Right lobe of liver (tissue), 6 donors: Measurements from ENCODE around the gene TOR1AIP2. TPM values are rescaled to one million over a fixed set of nuclear protein-coding genes. Genes with fewer than 3 reads are reported as not detected.

ENCODE experiments used
- ATAC-seq, 4 donors: fragments of 200-7000 bp; cut with Tn5 transposase; one replicate each; pipeline ENCODE4 v1.9.1; 2020; ENCODE audit warnings: mild to moderate bottlenecking in 4 of 4, moderate library complexity in 4 of 4
- DNase-seq, 3 donors: peaks; one replicate each; pipeline ENCODE4 v3.0.0-alpha.2; 2020
- H3K27ac ChIP-seq, 3 donors: fragments of 200-600 bp; one replicate each; pipeline ENCODE4 v1.8.0; 2022
- H3K27me3 ChIP-seq, 2 donors: fragments of 200-600 bp; one replicate each; pipeline ENCODE4 v1.8.0; 2022
- H3K36me3 ChIP-seq, 4 donors: fragments of 200-600 bp; sonication (generic) in 1 of 4; one replicate each; pipeline versions ENCODE4 v1.5.1 to v1.8.0; 2017 to 2022; ENCODE audit warnings: control low read depth in 1 of 4
- H3K4me1 ChIP-seq, 4 donors: fragments of 200-600 bp; sonication (generic) in 1 of 4; one replicate each; pipeline versions ENCODE4 v1.5.1 to v1.8.0; 2017 to 2022; ENCODE audit warnings: control low read depth in 1 of 4
- H3K4me3 ChIP-seq, 3 donors: fragments of 200-600 bp; one replicate each; pipeline ENCODE4 v1.8.0; 2022
- H3K9me3 ChIP-seq, 4 donors: fragments of 200-600 bp; sonication (generic) in 1 of 4; one replicate each; pipeline versions ENCODE4 v1.5.1 to v1.8.0; 2017 to 2022; ENCODE audit warnings: control low read depth in 1 of 4
- POLR2A ChIP-seq: fragments of 450-650 bp; IDR thresholded peaks from one replicate; pipeline ENCODE4 v1.6.1; 2017; ENCODE audit warnings: antibody characterized with exemption, mild to moderate bottlenecking
- WGBS: methylation state at CpG from one replicate; pipeline ENCODE4 v1.1.6; 2018; ENCODE audit warnings: low coverage, low lambda C conversion rate; ENCODE audit not compliant: insufficient coverage; ENCODE audit errors: missing lambda C conversion rate; 5-methylcytosine and 5-hydroxymethylcytosine counted together
- intact Hi-C, 2 donors: fragments of 100-400 bp; cut with DNase I; formaldehyde crosslinking; loops; one replicate each; pipeline versions ENCODE4 v1.11.2 to v1.14.1; 2022
- total RNA-seq, 6 experiments: library from RNA; depleted of rRNA in 2 of 6; stranded (reverse); fragments of >200 nt in 2 of 6; fragmentation: NEBNext Ultra II Directional in 3 of 6; extraction: Animal tissue kit (Norgen Biotek cat#: 25700) in 3 of 6; gene quantifications; one replicate each; pipeline versions ENCODE4 v1.1.0 to v1.2.4, GENCODE V29; 2016 to 2023
- TF ChIP-seq, protein P1 (sequence below), 4 donors: fragments of 200-600 bp in 3 of 4; fragments of 450-650 bp in 1 of 4; IDR thresholded peaks; one replicate each; pipeline versions ENCODE4 v1.5.1 to v1.8.0; 2016 to 2022; ENCODE audit warnings: antibody characterized with exemption in 4 of 4, mild to moderate bottlenecking in 2 of 4
- donor health status: DM: no; HTN: yes; CAD: no.
- donor health status: DM: no; HTN: no; CAD: no.
- donor health status: DM: no; HTN: no; CAD: no.
- donor health status: DM: no; HTN: yes; CAD: no.
- donor health status: DM: no; HTN: yes; CAD: no.

TOR1AIP2 gene
- total RNA-seq, 6 experiments from 2014 or later = 73.3 to 140 (median 90.4) TPM

DNA sequence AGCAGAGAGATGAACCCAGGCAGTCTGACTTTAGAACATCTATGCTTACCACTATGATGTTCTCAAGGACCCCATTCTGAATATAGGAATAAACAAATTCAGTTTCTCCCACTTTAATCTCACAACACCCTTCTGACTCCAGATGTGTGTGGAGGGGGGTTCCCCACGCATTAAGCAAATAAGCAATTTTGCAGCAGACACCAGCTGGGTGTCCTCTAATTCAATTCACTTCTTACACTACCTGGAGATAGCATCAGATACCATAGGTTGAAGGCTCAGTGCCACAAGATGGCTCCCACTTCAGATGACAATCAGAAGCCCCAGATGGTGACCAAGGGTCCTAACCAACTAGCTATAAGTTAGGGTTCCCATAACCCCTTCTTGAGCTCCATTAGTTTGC, 46.7 kb upstream of the TOR1AIP2 start:
- intact Hi-C loops = no loop called here
- no peaks in the 10 kb centered on the region for H3K27me3 ChIP-seq
- no peak overlapping the region for H3K4me3 ChIP-seq
- TF ChIP-seq POLR2A = no peak
- TF ChIP-seq, protein P1, sequence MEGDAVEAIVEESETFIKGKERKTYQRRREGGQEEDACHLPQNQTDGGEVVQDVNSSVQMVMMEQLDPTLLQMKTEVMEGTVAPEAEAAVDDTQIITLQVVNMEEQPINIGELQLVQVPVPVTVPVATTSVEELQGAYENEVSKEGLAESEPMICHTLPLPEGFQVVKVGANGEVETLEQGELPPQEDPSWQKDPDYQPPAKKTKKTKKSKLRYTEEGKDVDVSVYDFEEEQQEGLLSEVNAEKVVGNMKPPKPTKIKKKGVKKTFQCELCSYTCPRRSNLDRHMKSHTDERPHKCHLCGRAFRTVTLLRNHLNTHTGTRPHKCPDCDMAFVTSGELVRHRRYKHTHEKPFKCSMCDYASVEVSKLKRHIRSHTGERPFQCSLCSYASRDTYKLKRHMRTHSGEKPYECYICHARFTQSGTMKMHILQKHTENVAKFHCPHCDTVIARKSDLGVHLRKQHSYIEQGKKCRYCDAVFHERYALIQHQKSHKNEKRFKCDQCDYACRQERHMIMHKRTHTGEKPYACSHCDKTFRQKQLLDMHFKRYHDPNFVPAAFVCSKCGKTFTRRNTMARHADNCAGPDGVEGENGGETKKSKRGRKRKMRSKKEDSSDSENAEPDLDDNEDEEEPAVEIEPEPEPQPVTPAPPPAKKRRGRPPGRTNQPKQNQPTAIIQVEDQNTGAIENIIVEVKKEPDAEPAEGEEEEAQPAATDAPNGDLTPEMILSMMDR (IDR thresholded peaks at IDR 0.05) = no peak
- peaks cover 0 to 6% (median 1%) of the 10 kb centered on the region in 4 donors for H3K36me3 ChIP-seq
- no peaks in the 10 kb centered on the region for H3K4me1 ChIP-seq
- H3K9me3 ChIP-seq = no peaks in the 10 kb centered on the region
- DNase-seq (no peak), ATAC-seq (no peak)
- H3K27ac ChIP-seq = no peak overlapping the region
- WGBS = 100% methylated on average over 1 of the region's 1 CpG

DNA sequence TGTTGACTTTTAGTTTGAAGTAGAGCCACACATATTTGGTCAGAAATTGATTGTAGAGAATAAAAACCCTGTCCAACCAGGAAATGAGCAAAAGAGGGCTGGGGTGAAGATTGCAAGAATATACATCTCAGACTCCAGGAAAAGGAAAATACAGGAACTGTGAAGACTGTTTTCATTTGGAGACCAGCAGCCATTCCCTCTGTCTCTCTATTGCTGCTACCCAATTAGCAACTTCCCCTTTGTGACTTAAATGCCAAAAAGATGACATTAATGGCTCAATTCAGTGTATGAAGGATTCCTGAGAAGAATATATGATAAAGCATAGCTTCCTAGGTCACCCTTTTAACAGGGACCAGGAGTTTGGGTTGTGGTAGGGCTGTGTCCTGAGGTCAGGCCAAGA, 45.4 kb upstream of the TOR1AIP2 start:
- ATAC-seq (no peak), DNase-seq (no peak)
- H3K9me3 ChIP-seq = no peaks in the 10 kb centered on the region
- H3K4me3 ChIP-seq = no peak overlapping the region
- intact Hi-C loops = no loop called here
- no peaks in the 10 kb centered on the region for H3K27me3 ChIP-seq
- TF ChIP-seq POLR2A = no peak
- TF ChIP-seq, protein P1 (IDR thresholded peaks at IDR 0.05) = no peak
- no peak overlapping the region for H3K27ac ChIP-seq
- H3K36me3 ChIP-seq = peaks cover 0 to 17% (median 9%) of the 10 kb centered on the region in 4 donors
- H3K4me1 ChIP-seq = no peaks in the 10 kb centered on the region

DNA sequence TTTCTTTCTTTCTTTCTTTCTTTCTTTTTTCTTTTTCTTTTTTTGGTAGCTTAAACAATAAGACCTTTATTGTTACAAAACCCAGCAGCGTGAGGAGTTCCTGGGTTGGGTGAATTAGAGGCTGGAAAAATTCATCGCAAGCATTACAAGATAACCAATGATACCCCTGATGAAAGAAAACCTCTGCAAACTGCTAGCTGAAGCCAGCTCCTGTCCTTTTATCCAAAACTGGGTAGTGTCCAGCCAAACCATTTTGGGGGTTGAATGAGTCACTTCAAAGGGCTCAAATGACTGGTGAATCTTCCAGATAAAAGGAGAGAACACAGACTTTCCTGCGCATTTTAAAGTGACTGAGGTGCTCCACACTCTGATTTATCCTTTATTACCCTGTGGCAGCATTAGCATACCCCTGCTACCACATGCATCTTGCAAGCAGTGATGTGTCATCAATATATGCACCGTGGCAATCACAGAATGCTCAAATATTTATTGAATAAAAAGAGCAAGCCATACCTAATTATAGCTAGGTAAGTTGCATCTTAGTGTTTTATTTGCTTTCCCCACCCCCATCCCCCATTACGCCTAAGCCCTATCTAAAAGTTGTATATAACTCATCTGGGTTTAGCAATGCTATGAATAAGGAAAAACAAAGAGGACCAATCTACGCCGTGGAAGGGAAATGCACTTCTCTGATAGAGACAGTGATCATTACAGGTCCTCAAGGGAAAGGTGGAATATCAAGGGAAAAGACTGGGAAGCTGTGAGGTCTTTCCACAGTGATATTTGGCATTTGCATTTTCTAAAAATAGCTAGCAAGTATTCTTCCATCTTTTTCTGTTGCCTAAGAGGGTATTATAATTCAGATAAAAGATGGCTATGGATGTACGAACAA, 44.6 kb upstream of the TOR1AIP2 start:
- TF ChIP-seq POLR2A = no peak
- Histone ChIP-seq H3K9me3 (no peaks in the 10 kb centered on the region), H3K27me3 (no peaks in the 10 kb centered on the region), H3K27ac (no peak overlapping the region), H3K4me1 (no peaks in the 10 kb centered on the region), H3K36me3 (peaks cover 0 to 25% (median 13%) of the 10 kb centered on the region in 4 donors), H3K4me3 (no peak overlapping the region)
- DNase-seq = no peak
- 77% methylated on average over 7 of the region's 8 CpGs for WGBS
- no peak for ATAC-seq
- intact Hi-C loops = no loop called here

DNA sequence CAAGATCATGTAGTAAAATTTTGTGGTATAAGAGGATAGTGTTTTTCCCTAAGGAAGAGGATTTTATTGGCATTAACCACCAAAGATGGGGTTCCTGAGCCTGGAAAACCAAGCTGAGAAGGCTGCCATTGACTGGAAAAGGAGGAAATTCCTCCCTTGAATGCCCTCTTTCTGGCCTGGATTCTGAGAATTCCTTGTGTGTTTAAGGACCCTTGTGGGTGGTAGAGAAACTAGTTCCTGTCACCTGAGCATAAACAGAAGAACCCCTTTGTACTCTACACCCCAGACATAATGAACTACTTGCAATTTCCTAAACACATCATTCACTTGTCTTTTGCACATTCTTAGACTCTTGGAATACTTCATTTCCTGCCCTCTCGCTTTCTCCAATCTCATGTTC, 43.9 kb upstream of the TOR1AIP2 start:
- Histone ChIP-seq H3K27ac (no peak overlapping the region), H3K36me3 (peaks cover 0 to 31% (median 16%) of the 10 kb centered on the region in 4 donors), H3K4me1 (no peaks in the 10 kb centered on the region), H3K9me3 (no peaks in the 10 kb centered on the region), H3K4me3 (no peak overlapping the region), H3K27me3 (no peaks in the 10 kb centered on the region)
- no peak for ATAC-seq
- intact Hi-C loops = no loop called here
- 64% methylated on average over 1 of the region's 1 CpG for WGBS
- no peak for DNase-seq
- TF ChIP-seq, protein P1 (IDR thresholded peaks at IDR 0.05) = no peak
- TF ChIP-seq POLR2A = no peak

DNA sequence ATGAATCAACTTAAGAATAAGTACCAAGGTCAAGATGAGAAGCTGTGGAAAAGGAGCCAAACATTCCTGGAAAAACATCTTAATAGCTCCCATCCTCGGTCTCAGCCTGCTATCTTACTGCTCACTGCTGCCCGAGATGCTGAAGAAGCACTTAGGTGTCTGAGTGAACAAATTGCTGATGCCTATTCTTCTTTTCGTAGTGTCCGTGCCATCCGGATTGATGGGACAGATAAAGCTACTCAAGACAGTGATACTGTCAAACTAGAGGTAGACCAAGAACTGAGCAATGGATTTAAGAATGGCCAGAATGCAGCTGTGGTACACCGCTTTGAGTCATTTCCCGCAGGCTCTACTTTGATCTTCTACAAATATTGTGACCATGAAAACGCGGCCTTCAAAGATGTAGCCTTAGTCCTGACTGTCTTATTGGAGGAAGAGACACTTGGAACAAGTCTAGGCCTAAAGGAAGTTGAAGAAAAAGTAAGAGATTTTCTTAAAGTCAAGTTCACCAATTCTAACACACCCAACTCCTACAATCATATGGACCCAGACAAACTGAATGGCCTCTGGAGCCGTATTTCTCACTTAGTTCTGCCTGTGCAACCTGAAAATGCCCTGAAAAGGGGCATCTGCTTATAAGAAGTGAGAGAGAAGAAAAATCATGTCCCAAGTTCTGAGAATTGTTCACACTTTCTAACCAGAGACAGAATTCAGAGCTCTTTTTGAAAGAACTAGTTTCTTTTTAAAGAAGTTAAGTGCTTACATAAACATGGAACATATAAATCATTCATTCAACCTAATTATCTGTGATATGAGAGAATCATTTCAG, 40.2 kb upstream of the TOR1AIP2 start:
- Histone ChIP-seq H3K27ac (no peak overlapping the region), H3K4me1 (no peaks in the 10 kb centered on the region), H3K9me3 (no peaks in the 10 kb centered on the region), H3K4me3 (no peak overlapping the region), H3K36me3 (peaks cover 0 to 66% (median 32%) of the 10 kb centered on the region in 4 donors), H3K27me3 (no peaks in the 10 kb centered on the region)
- DNase-seq (no peak), ATAC-seq (no peak)
- TF ChIP-seq POLR2A = no peak
- TF ChIP-seq, protein P1 (IDR thresholded peaks at IDR 0.05) = no peak
- intact Hi-C loops = no loop called here
- WGBS = 75% methylated on average over 10 of the region's 10 CpGs
